Measurements from ENCODE around the gene STUM. TPM values are rescaled to one million over a fixed set of nuclear protein-coding genes. Genes with fewer than 3 reads are reported as not detected.

STUM gene
- total RNA-seq, 1 experiment from 2014 or later: 0.03 TPM

- CTCF ChIA-PET: no interaction called here
- DNase-seq (ENCODE audit: low read depth, low spot score): no peak
- ATAC-seq: no peak
- Histone ChIP-seq H3K4me1 (ENCODE audit: control insufficient read depth, insufficient read depth, low read length) (peaks cover 9% of the 10 kb centered on the region), H3K27me3 (ENCODE audit: control insufficient read depth, insufficient read depth, low read length) (peaks cover 45% of the 10 kb centered on the region), H3K4me3 (ENCODE audit: low read depth in 2 of 2, low read length in 2 of 2) (no peak overlapping the region), H3K36me3 (ENCODE audit: control insufficient read depth, insufficient read depth, low read length) (no peaks in the 10 kb centered on the region), H3K9me3 (ENCODE audit: control insufficient read depth, insufficient read depth, low read depth, low read length) (no peaks in the 10 kb centered on the region), H3K27ac (ENCODE audit: low read length) (no peak overlapping the region)
- in situ Hi-C loops (cut with HindIII; ENCODE audit: low pct_unique_long_range_greater_than_20kb, low sequenced_read_pairs): no loop called here
- intact Hi-C loops (cut with micrococcal nuclease; ENCODE audit: unreplicated experiment): no loop called here
- TF ChIP-seq REST (IDR thresholded peaks at IDR 0.05; ENCODE audit: insufficient read depth in 1 of 2, low read depth in 2 of 2, low read length in 1 of 2) (no peak), CTCF (IDR thresholded peaks at IDR 0.05) (no peak), POLR2AphosphoS5 (IDR thresholded peaks at IDR 0.05; ENCODE audit: low read depth, low read length) (no peak), SIN3A (IDR thresholded peaks at IDR 0.05; ENCODE audit: borderline replicate concordance, insufficient read depth, low read depth, low read length) (no peak), TCF7L2 (IDR thresholded peaks at IDR 0.05; ENCODE audit: low read depth, low read length) (no peak)
- no TSS peak for BruUV-seq (replicated peaks)
- POLR2A ChIA-PET: no interaction called here
Measured at GRCh38 chr1:226550672-226551041, 2.1 kb downstream of the STUM start.

- H3K9me3 ChIP-seq (ENCODE audit: control insufficient read depth, insufficient read depth, low read depth, low read length): no peaks in the 10 kb centered on the region
- intact Hi-C loops (cut with micrococcal nuclease; ENCODE audit: unreplicated experiment): no loop called here
- no peak overlapping the region for H3K27ac ChIP-seq (ENCODE audit: low read length)
- BruUV-seq (replicated peaks): no TSS peak
- ChIA-PET CTCF (interaction anchor here (0.6 kb wide), 1 partner anchor 53 kb away, joined by 4 read pairs; no protein-coding TSS in a partner anchor), POLR2A (no interaction called here)
- H3K4me1 ChIP-seq (ENCODE audit: control insufficient read depth, insufficient read depth, low read length): peaks cover 9% of the 10 kb centered on the region
- TF ChIP-seq REST (IDR thresholded peaks at IDR 0.05; ENCODE audit: insufficient read depth in 1 of 2, low read depth in 2 of 2, low read length in 1 of 2) (no peak), TCF7L2 (IDR thresholded peaks at IDR 0.05; ENCODE audit: low read depth, low read length) (no peak)
- no peaks in the 10 kb centered on the region for H3K36me3 ChIP-seq (ENCODE audit: control insufficient read depth, insufficient read depth, low read length)
- DNase-seq (ENCODE audit: low read depth, low spot score): no peak
- no peak overlapping the region for H3K4me3 ChIP-seq (ENCODE audit: low read depth in 2 of 2, low read length in 2 of 2)
- ATAC-seq: no peak
- in situ Hi-C loops (cut with HindIII; ENCODE audit: low pct_unique_long_range_greater_than_20kb, low sequenced_read_pairs): no loop called here
- peaks cover 50% of the 10 kb centered on the region for H3K27me3 ChIP-seq (ENCODE audit: control insufficient read depth, insufficient read depth, low read length)
Measured at GRCh38 chr1:226551299-226551698, 2.7 kb downstream of the STUM start.

All from Panc1 (cell line).